Stimulated activated CD8-positive, alpha-beta memory T cell treated with anti-CD3 and anti-CD28 coated beads, Interleukin-4, amount 100 ng/mL, for 4 hours (primary cell): Measurements from ENCODE around the gene SIDT2.
A peak's percentile ranks its signal among the peaks of the same experiment; 100 is the strongest.
"Not testable (repeated sequence)": the region's sequence is repeated elsewhere in the genome, so short reads cannot be mapped to it uniquely, and the experiment has no call there.

ENCODE experiments used
- DNase-seq, 2 donors: peaks; one replicate each; pipeline ENCODE4 v3.0.0-alpha.2; 2020; ENCODE audit warnings: low read depth in 2 of 2, low spot score in 1 of 2

The SIDT2 gene

GRCh38 chr11:117178210-117179034 is at the start of gene SIDT2:
SIDT2 (plus strand) TSS chr11:117178743; CDS start chr11:117179264, 521 bp downstream.
- DNase-seq: peak; percentile 70 to 74

GRCh38 chr11:117130396-117130795 is 48.1 kb upstream of the SIDT2 start:
- DNase-seq: not testable (repeated sequence)

GRCh38 chr11:117130879-117131278 is 47.7 kb upstream of the SIDT2 start:
- DNase-seq: no peak

GRCh38 chr11:117134431-117134830 is 44.1 kb upstream of the SIDT2 start:
- no peak for DNase-seq

GRCh38 chr11:117134979-117135378 is 43.6 kb upstream of the SIDT2 start:
- not testable (repeated sequence) for DNase-seq

GRCh38 chr11:117137223-117138086 is 41.1 kb upstream of the SIDT2 start:
- not testable (repeated sequence) for DNase-seq

GRCh38 chr11:117143390-117143789 is 35.2 kb upstream of the SIDT2 start:
- DNase-seq: no peak

GRCh38 chr11:117143871-117144476 is 34.6 kb upstream of the SIDT2 start, which contains the start of gene PAFAH1B2:
PAFAH1B2 (plus strand) TSS chr11:117144287; CDS start chr11:117152448, 8,161 bp downstream.
- DNase-seq: peak; percentile 90 to 93

- no peak for DNase-seq
Measured at GRCh38 chr11:117144477-117145392, 33.8 kb upstream of the SIDT2 start.

- no peak for DNase-seq
Measured at GRCh38 chr11:117145393-117145761, 33.2 kb upstream of the SIDT2 start.

GRCh38 chr11:117146521-117146920 is 32.0 kb upstream of the SIDT2 start:
- no peak for DNase-seq

- no peak for DNase-seq
Measured at GRCh38 chr11:117152066-117152465, 26.5 kb upstream of the SIDT2 start.

GRCh38 chr11:117154468-117154867 is 24.1 kb upstream of the SIDT2 start:
- DNase-seq: no peak

- no peak for DNase-seq
Measured at GRCh38 chr11:117157507-117157906, 21.0 kb upstream of the SIDT2 start.

GRCh38 chr11:117159892-117160291 is 18.7 kb upstream of the SIDT2 start:
- DNase-seq: no peak

- DNase-seq: no peak
Measured at GRCh38 chr11:117160826-117161225, 17.7 kb upstream of the SIDT2 start.

- no peak for DNase-seq
Measured at GRCh38 chr11:117166491-117166890, 12.1 kb upstream of the SIDT2 start.

GRCh38 chr11:117169736-117170135 is 8.8 kb upstream of the SIDT2 start:
- DNase-seq: no peak

GRCh38 chr11:117170210-117170609 is 8.3 kb upstream of the SIDT2 start:
- no peak for DNase-seq

GRCh38 chr11:117171007-117171403 is 7.5 kb upstream of the SIDT2 start:
- DNase-seq: no peak
